Measurements from ENCODE around the gene ATP8A1.

ATP8A1 gene

DNA sequence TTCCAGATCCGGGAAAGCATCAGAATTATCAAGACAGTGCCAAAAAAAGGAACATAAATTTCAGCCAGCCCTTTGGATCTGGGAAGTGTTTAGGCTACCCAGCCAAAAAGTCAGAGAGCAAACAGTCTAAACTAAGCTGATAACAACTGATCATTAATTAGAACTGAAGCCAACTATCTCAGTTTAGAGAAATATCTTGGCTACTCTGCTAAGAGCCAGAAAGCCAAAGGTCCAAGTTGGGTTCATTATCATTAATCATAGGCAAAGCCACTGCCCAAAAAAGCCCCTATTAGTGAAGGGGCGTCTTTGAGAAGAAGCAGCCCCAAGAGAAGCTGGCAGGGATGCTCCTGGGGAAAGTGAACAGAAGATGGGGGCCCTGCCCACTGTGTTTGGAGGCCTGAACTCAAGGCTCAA, 296.6 kb downstream of the ATP8A1 start:
- Mint-ChIP-seq H3K9me3 (no peaks in the 10 kb centered on the region), H3K27ac (no peak overlapping the region), H3K4me1 (no peaks in the 10 kb centered on the region), H3K27me3 (peaks cover 21% of the 10 kb centered on the region), H3K36me3 (no peaks in the 10 kb centered on the region), H3K4me3 (no peak overlapping the region)

DNA sequence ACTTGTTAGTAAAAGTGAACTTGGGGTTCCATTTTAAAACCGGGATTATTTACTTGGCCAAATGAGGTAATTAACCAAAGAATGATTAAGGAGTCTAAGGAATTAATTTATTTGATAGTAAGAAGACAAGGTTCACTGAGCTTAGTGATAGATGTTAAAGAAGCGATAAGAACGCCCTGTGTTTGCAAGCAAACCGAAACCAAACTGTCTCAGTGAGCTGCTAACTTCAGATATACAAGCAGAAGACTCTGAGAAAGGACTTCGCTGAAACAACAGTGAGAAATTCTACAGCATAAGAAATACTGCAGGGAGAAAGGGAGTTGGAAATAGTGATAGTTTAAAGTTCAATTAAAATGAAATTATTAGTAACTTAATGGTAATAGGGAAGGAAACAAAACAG, 297.2 kb downstream of the ATP8A1 start:
- no peak overlapping the region for H3K27ac Mint-ChIP-seq
- H3K36me3 Mint-ChIP-seq = no peaks in the 10 kb centered on the region
- H3K4me1 Mint-ChIP-seq = no peaks in the 10 kb centered on the region
- no peak overlapping the region for H3K4me3 Mint-ChIP-seq
- H3K27me3 Mint-ChIP-seq = peaks cover 25% of the 10 kb centered on the region
- no peaks in the 10 kb centered on the region for H3K9me3 Mint-ChIP-seq
